ENCODE measurements around the gene SPCS2.

DNA sequence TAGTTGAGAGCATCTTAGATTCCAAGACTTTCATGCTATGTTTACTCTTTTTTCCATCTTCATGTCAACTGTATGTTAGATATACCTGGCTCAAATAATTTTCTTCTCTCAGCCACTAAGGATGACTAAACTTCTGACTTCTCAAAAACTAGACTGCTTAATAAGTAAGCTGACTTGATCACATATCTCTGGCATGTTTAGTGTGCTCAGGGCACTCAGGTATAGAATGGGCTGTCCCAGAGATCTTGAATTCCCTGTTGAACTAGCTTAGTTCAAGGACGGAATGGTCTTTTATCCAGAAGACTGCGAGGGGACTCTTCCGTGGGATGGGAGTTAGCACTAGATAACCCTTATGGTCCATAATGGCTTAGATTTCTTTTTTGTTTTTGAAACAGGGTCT lies 52.6 kb downstream of the SPCS2 start:
- TF ChIP-seq, protein P1, sequence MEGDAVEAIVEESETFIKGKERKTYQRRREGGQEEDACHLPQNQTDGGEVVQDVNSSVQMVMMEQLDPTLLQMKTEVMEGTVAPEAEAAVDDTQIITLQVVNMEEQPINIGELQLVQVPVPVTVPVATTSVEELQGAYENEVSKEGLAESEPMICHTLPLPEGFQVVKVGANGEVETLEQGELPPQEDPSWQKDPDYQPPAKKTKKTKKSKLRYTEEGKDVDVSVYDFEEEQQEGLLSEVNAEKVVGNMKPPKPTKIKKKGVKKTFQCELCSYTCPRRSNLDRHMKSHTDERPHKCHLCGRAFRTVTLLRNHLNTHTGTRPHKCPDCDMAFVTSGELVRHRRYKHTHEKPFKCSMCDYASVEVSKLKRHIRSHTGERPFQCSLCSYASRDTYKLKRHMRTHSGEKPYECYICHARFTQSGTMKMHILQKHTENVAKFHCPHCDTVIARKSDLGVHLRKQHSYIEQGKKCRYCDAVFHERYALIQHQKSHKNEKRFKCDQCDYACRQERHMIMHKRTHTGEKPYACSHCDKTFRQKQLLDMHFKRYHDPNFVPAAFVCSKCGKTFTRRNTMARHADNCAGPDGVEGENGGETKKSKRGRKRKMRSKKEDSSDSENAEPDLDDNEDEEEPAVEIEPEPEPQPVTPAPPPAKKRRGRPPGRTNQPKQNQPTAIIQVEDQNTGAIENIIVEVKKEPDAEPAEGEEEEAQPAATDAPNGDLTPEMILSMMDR (IDR thresholded peaks at IDR 0.05) = no peak
- no peak for TF ChIP-seq POLR2A (IDR thresholded peaks at IDR 0.05)
- TF ChIP-seq EP300 (IDR thresholded peaks at IDR 0.05) = no peak
